Activated T-cell treated with anti-CD3 and anti-CD28 coated beads, Interleukin-2, amount 50 U/mL, for 72 hours (primary cell): Measurements from ENCODE around the gene OPCML. TPM values are rescaled to one million over a fixed set of nuclear protein-coding genes. Genes with fewer than 3 reads are reported as not detected.

Experiments
- ATAC-seq, 2 donors: fragments of 150-1000 bp; cut with Tn5 transposase; replicated peaks in 1 of 2; 2 replicates each; pipeline ENCODE4 v1.10.0; 2021; ENCODE audit warnings: moderate library complexity in 2 of 2, mild to moderate bottlenecking in 1 of 2
- DNase-seq, 2 donors: peaks; one replicate each; pipeline ENCODE4 v3.0.0; 2021 to 2022; ENCODE audit warnings: mixed read lengths in 1 of 2
- H3K27ac Mint-ChIP-seq: one replicate; pipeline ENCODE4 v1.8.0; 2022; ENCODE audit warnings: mild to moderate bottlenecking, moderate library complexity, mixed read lengths
- H3K27me3 Mint-ChIP-seq: one replicate; pipeline ENCODE4 v1.8.0; 2022; ENCODE audit warnings: low read depth, mixed read lengths
- H3K36me3 Mint-ChIP-seq, 2 donors: one replicate each; pipeline ENCODE4 v1.8.0; 2022; ENCODE audit warnings: mixed read lengths in 2 of 2, mild to moderate bottlenecking in 1 of 2; ENCODE audit not compliant: insufficient read depth in 2 of 2
- H3K4me1 Mint-ChIP-seq: one replicate; pipeline ENCODE4 v1.8.0; 2022; ENCODE audit warnings: low read depth, mixed read lengths
- H3K4me3 Mint-ChIP-seq, 2 donors: one replicate each; pipeline ENCODE4 v1.8.0; 2022; ENCODE audit warnings: mild to moderate bottlenecking in 2 of 2, mixed read lengths in 2 of 2, moderate library complexity in 2 of 2
- H3K9me3 Mint-ChIP-seq, 2 donors: one replicate each; pipeline ENCODE4 v1.8.0; 2022; ENCODE audit warnings: mixed read lengths in 2 of 2
- total RNA-seq, 2 donors: library from RNA; stranded (reverse); gene quantifications; one replicate each; pipeline ENCODE4 v1.2.3, GENCODE V29; 2022

OPCML gene
- total RNA-seq, 2 donors from 2014 or later, result not detected

- Mint-ChIP-seq H3K4me3 (no peak overlapping the region), H3K27ac (no peak overlapping the region), H3K36me3 (no peaks in the 10 kb centered on the region), H3K4me1 (no peaks in the 10 kb centered on the region), H3K27me3 (no peaks in the 10 kb centered on the region), H3K9me3 (peaks cover 5 to 13% of the 10 kb centered on the region in 2 donors)
- ATAC-seq, result no peak
- DNase-seq, result no peak
Measured at GRCh38 chr11:132621976-132622580, 910.2 kb downstream of the OPCML start.

- no peak overlapping the region for H3K27ac Mint-ChIP-seq
- H3K4me3 Mint-ChIP-seq, result no peak overlapping the region
- peaks cover 5 to 16% of the 10 kb centered on the region in 2 donors for H3K9me3 Mint-ChIP-seq
- no peaks in the 10 kb centered on the region for H3K36me3 Mint-ChIP-seq
- ATAC-seq (no peak), DNase-seq (no peak)
- H3K4me1 Mint-ChIP-seq, result no peaks in the 10 kb centered on the region
- H3K27me3 Mint-ChIP-seq, result no peaks in the 10 kb centered on the region
Measured at GRCh38 chr11:132620423-132620822, 911.9 kb downstream of the OPCML start.

- H3K4me1 Mint-ChIP-seq, result no peaks in the 10 kb centered on the region
- no peaks in the 10 kb centered on the region for H3K36me3 Mint-ChIP-seq
- ATAC-seq (no peak), DNase-seq (no peak)
- H3K4me3 Mint-ChIP-seq, result no peak overlapping the region
- no peaks in the 10 kb centered on the region for H3K27me3 Mint-ChIP-seq
- H3K9me3 Mint-ChIP-seq, result peaks cover 0 to 10% of the 10 kb centered on the region in 2 donors
- no peak overlapping the region for H3K27ac Mint-ChIP-seq
Measured at GRCh38 chr11:132610791-132611190, 921.5 kb downstream of the OPCML start.

GRCh38 chr11:132610216-132610615 is 922.1 kb downstream of the OPCML start:
- H3K9me3 Mint-ChIP-seq, result peaks cover 0 to 7% of the 10 kb centered on the region in 2 donors
- ATAC-seq (no peak), DNase-seq (no peak)
- H3K4me3 Mint-ChIP-seq, result no peak overlapping the region
- H3K4me1 Mint-ChIP-seq, result no peaks in the 10 kb centered on the region
- no peaks in the 10 kb centered on the region for H3K27me3 Mint-ChIP-seq
- H3K27ac Mint-ChIP-seq, result no peak overlapping the region
- H3K36me3 Mint-ChIP-seq, result no peaks in the 10 kb centered on the region

GRCh38 chr11:132607575-132607974 is 924.7 kb downstream of the OPCML start:
- DNase-seq (no peak), ATAC-seq (peak in 1 of 2 donors; percentile 73)
- no peaks in the 10 kb centered on the region for H3K4me1 Mint-ChIP-seq
- H3K27ac Mint-ChIP-seq, result no peak overlapping the region
- no peaks in the 10 kb centered on the region for H3K36me3 Mint-ChIP-seq
- H3K9me3 Mint-ChIP-seq, result peaks cover 0 to 3% of the 10 kb centered on the region in 2 donors
- H3K4me3 Mint-ChIP-seq, result no peak overlapping the region
- no peaks in the 10 kb centered on the region for H3K27me3 Mint-ChIP-seq

GRCh38 chr11:132605825-132606570 is 926.3 kb downstream of the OPCML start:
- H3K4me1 Mint-ChIP-seq, result no peaks in the 10 kb centered on the region
- ATAC-seq (no peak), DNase-seq (no peak)
- H3K27ac Mint-ChIP-seq, result no peak overlapping the region
- H3K36me3 Mint-ChIP-seq, result no peaks in the 10 kb centered on the region
- H3K9me3 Mint-ChIP-seq, result peaks cover 0 to 3% of the 10 kb centered on the region in 2 donors
- H3K4me3 Mint-ChIP-seq, result no peak overlapping the region
- no peaks in the 10 kb centered on the region for H3K27me3 Mint-ChIP-seq

GRCh38 chr11:132604431-132604830 is 927.9 kb downstream of the OPCML start:
- H3K4me1 Mint-ChIP-seq, result no peaks in the 10 kb centered on the region
- H3K36me3 Mint-ChIP-seq, result no peaks in the 10 kb centered on the region
- peaks cover 0 to 3% of the 10 kb centered on the region in 2 donors for H3K9me3 Mint-ChIP-seq
- DNase-seq (no peak), ATAC-seq (no peak)
- H3K27me3 Mint-ChIP-seq, result no peaks in the 10 kb centered on the region
- H3K4me3 Mint-ChIP-seq, result no peak overlapping the region
- H3K27ac Mint-ChIP-seq, result no peak overlapping the region

- H3K9me3 Mint-ChIP-seq, result no peaks in the 10 kb centered on the region
- H3K27ac Mint-ChIP-seq, result no peak overlapping the region
- no peaks in the 10 kb centered on the region for H3K27me3 Mint-ChIP-seq
- H3K36me3 Mint-ChIP-seq, result no peaks in the 10 kb centered on the region
- no peaks in the 10 kb centered on the region for H3K4me1 Mint-ChIP-seq
- ATAC-seq (no peak), DNase-seq (no peak)
- no peak overlapping the region for H3K4me3 Mint-ChIP-seq
Measured at GRCh38 chr11:132601875-132602274, 930.4 kb downstream of the OPCML start.

- H3K4me3 Mint-ChIP-seq, result no peak overlapping the region
- H3K27me3 Mint-ChIP-seq, result no peaks in the 10 kb centered on the region
- H3K36me3 Mint-ChIP-seq, result no peaks in the 10 kb centered on the region
- H3K27ac Mint-ChIP-seq, result no peak overlapping the region
- ATAC-seq (no peak), DNase-seq (no peak)
- peaks cover 3 to 8% of the 10 kb centered on the region in 2 donors for H3K9me3 Mint-ChIP-seq
- no peaks in the 10 kb centered on the region for H3K4me1 Mint-ChIP-seq
Measured at GRCh38 chr11:132595711-132596134, 936.6 kb downstream of the OPCML start.

- Mint-ChIP-seq H3K27ac (no peak overlapping the region), H3K4me3 (no peak overlapping the region), H3K36me3 (no peaks in the 10 kb centered on the region), H3K9me3 (peaks cover 3 to 8% of the 10 kb centered on the region in 2 donors), H3K4me1 (no peaks in the 10 kb centered on the region), H3K27me3 (no peaks in the 10 kb centered on the region)
- ATAC-seq (no peak), DNase-seq (no peak)
Measured at GRCh38 chr11:132595246-132595645, 937.1 kb downstream of the OPCML start.

GRCh38 chr11:132590986-132591385 is 941.3 kb downstream of the OPCML start:
- no peak overlapping the region for H3K27ac Mint-ChIP-seq
- H3K4me3 Mint-ChIP-seq, result no peak overlapping the region
- ATAC-seq (no peak), DNase-seq (no peak)
- H3K9me3 Mint-ChIP-seq, result peaks cover 3 to 14% of the 10 kb centered on the region in 2 donors
- H3K27me3 Mint-ChIP-seq, result no peaks in the 10 kb centered on the region
- H3K4me1 Mint-ChIP-seq, result no peaks in the 10 kb centered on the region
- no peaks in the 10 kb centered on the region for H3K36me3 Mint-ChIP-seq

- no peak for ATAC-seq
- no peaks in the 10 kb centered on the region for H3K27me3 Mint-ChIP-seq
- no peak for DNase-seq
- no peak overlapping the region for H3K27ac Mint-ChIP-seq
- no peaks in the 10 kb centered on the region for H3K4me1 Mint-ChIP-seq
- no peak overlapping the region for H3K4me3 Mint-ChIP-seq
- H3K36me3 Mint-ChIP-seq, result no peaks in the 10 kb centered on the region
- peaks cover 3 to 14% of the 10 kb centered on the region in 2 donors for H3K9me3 Mint-ChIP-seq
Measured at GRCh38 chr11:132590554-132590953, 941.7 kb downstream of the OPCML start.

GRCh38 chr11:132589791-132590190 is 942.5 kb downstream of the OPCML start:
- Mint-ChIP-seq H3K4me3 (no peak overlapping the region), H3K9me3 (peaks cover 3 to 14% of the 10 kb centered on the region in 2 donors), H3K27me3 (no peaks in the 10 kb centered on the region), H3K36me3 (no peaks in the 10 kb centered on the region), H3K27ac (no peak overlapping the region), H3K4me1 (no peaks in the 10 kb centered on the region)
- no peak for ATAC-seq
- no peak for DNase-seq
